Cerebellar nuclear complex (tissue), 1 donor: Measurements from ENCODE around the gene ZNF679.
"Not testable (repeated sequence)": the region's sequence is repeated elsewhere in the genome, so short reads cannot be mapped to it uniquely, and the experiment has no call there.

Experiments
- DNase-seq, 2 experiments: peaks; one replicate each; lab custom pipeline; 2025; lab: John Stamatoyannopoulos, UW

ZNF679 gene

GRCh38 chr7:64310426-64310825 lies 82.2 kb downstream of the ZNF679 start:
- no peak for DNase-seq

- no peak for DNase-seq
Measured at GRCh38 chr7:64312826-64313225, 84.6 kb downstream of the ZNF679 start.

- DNase-seq, result peak; percentile 50 to 83
Measured at GRCh38 chr7:64313740-64314491, 85.6 kb downstream of the ZNF679 start, which contains the start of gene ZNF736. ZNF736 (plus strand) TSS chr7:64313961; CDS start chr7:64314151, 190 bp downstream.

- no peak for DNase-seq
Measured at GRCh38 chr7:64314566-64314965, 86.3 kb downstream of the ZNF679 start.

GRCh38 chr7:64316031-64316742 lies 87.9 kb downstream of the ZNF679 start:
- not testable (repeated sequence) for DNase-seq
